Measurements from ENCODE around the gene BBS5.

- no peak for TF ChIP-seq EZH2 (IDR thresholded peaks at IDR 0.05; ENCODE audit: insufficient read depth, poor library complexity, severe bottlenecking)
- no peak for TF ChIP-seq EZH2phosphoT487 (IDR thresholded peaks at IDR 0.05; ENCODE audit: insufficient read depth, low read depth)
These were observed 7.2 kb downstream of the BBS5 start for GRCh38 chr2:169486487-169486886.

Measured in GM23248 (cell line).